ENCODE results near the gene GINS3. TPM values are rescaled to one million over a fixed set of nuclear protein-coding genes. Genes with fewer than 3 reads are reported as not detected.

The GINS3 gene
- total and polyA plus RNA-seq, 4 donors, result 0.76 to 5.9 (median 1.2) TPM

GRCh38 chr16:58365623-58366022, 26.6 kb upstream of the GINS3 start:
- DNase-seq (ENCODE audit: low spot score), result no peak
- no peak overlapping the region for H3K9ac ChIP-seq (ENCODE audit: low read depth in 1 of 2, low read length in 2 of 2)
- H3K36me3 ChIP-seq (ENCODE audit: control insufficient read depth in 4 of 4, insufficient read depth in 3 of 4, low read depth in 1 of 4, low read length in 3 of 4), result no peaks in the 10 kb centered on the region
- peaks cover 0 to 6% (median under 1%) of the 10 kb centered on the region in 4 donors for H3K9me3 ChIP-seq (ENCODE audit: control insufficient read depth in 4 of 4, low read length in 3 of 4)
- no peaks in the 10 kb centered on the region for H3K27me3 ChIP-seq (ENCODE audit: control insufficient read depth in 4 of 4, insufficient read depth in 4 of 4, low read length in 3 of 4)
- H3K4me1 ChIP-seq (ENCODE audit: control insufficient read depth in 4 of 4, insufficient read depth in 4 of 4, low read length in 3 of 4), result no peaks in the 10 kb centered on the region
- no peak overlapping the region for H3K4me3 ChIP-seq (ENCODE audit: low read depth in 1 of 3, low read length in 3 of 3)
- WGBS, result 60% methylated on average over 2 of the region's 2 CpGs
- TF ChIP-seq JUND (IDR thresholded peaks at IDR 0.05) (no peak), NR2F2 (IDR thresholded peaks at IDR 0.05) (no peak), EGR1 (IDR thresholded peaks at IDR 0.05; ENCODE audit: low read depth in 2 of 2) (no peak)
- H3K27ac ChIP-seq (ENCODE audit: low read depth in 1 of 2, low read length in 2 of 2), result no peak overlapping the region

DNA sequence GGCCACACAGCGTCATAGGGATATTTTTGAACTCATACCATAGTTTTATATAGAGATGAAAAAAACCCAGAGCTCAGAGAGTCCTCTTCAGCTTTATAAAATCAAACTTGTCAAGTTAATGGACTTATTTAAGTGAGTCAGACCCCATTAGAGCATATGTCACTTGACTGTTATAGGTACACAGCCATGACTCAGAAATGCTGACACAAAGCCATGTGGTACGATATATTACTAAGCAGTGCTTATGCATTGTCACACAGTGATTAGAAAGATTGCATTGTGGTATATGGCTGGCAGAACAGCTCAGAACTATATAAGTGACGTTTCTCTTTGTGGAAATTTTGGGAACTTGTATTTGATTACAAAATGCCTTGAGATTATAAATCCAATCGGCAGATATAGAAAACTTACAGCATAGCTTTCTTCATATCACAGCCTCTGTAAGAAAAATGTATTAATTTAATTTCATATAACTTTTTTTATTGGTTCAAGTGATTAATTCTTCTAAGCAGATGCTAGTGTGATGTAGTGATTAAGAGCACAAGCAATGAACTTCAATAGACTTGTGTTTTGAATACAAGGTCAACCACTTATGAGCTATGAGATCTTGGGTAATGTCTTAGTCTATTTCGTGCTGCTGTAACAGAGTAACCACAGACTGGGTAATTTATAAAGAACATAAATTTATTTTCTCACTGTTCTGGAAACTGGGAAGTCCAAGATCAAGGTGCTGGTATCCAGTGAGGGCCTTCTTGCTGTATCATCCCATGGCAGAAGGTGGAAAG, 25.8 kb upstream of the GINS3 start:
- 65% methylated on average over 5 of the region's 5 CpGs for WGBS
- H3K4me3 ChIP-seq (ENCODE audit: low read depth in 1 of 3, low read length in 3 of 3), result no peak overlapping the region
- H3K9ac ChIP-seq (ENCODE audit: low read depth in 1 of 2, low read length in 2 of 2), result no peak overlapping the region
- no peaks in the 10 kb centered on the region for H3K36me3 ChIP-seq (ENCODE audit: control insufficient read depth in 4 of 4, insufficient read depth in 3 of 4, low read depth in 1 of 4, low read length in 3 of 4)
- peaks cover 0 to under 1% (median 0%) of the 10 kb centered on the region in 4 donors for H3K9me3 ChIP-seq (ENCODE audit: control insufficient read depth in 4 of 4, low read length in 3 of 4)
- H3K27ac ChIP-seq (ENCODE audit: low read depth in 1 of 2, low read length in 2 of 2), result no peak overlapping the region
- no peak for DNase-seq (ENCODE audit: low spot score)
- no peaks in the 10 kb centered on the region for H3K4me1 ChIP-seq (ENCODE audit: control insufficient read depth in 4 of 4, insufficient read depth in 4 of 4, low read length in 3 of 4)
- H3K27me3 ChIP-seq (ENCODE audit: control insufficient read depth in 4 of 4, insufficient read depth in 4 of 4, low read length in 3 of 4), result no peaks in the 10 kb centered on the region
- TF ChIP-seq EGR1 (IDR thresholded peaks at IDR 0.05; ENCODE audit: low read depth in 2 of 2) (no peak), GABPA (IDR thresholded peaks at IDR 0.05 in 1 of 2, conservative IDR thresholded peaks at IDR 0.05 in 1 of 2) (no peak), JUND (IDR thresholded peaks at IDR 0.05) (no peak), HNF4G (IDR thresholded peaks at IDR 0.05) (no peak), RAD21 (IDR thresholded peaks at IDR 0.05) (no peak), ATF3 (IDR thresholded peaks at IDR 0.05) (no peak), TAF1 (conservative IDR thresholded peaks at IDR 0.05) (no peak), YY1 (IDR thresholded peaks at IDR 0.05) (no peak), FOXA2 (IDR thresholded peaks at IDR 0.05) (no peak)
- TF ChIP-seq, protein P1, sequence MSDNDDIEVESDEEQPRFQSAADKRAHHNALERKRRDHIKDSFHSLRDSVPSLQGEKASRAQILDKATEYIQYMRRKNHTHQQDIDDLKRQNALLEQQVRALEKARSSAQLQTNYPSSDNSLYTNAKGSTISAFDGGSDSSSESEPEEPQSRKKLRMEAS (IDR thresholded peaks at IDR 0.05), result no peak

- Histone ChIP-seq H3K4me1 (ENCODE audit: control insufficient read depth in 4 of 4, insufficient read depth in 4 of 4, low read length in 3 of 4) (no peaks in the 10 kb centered on the region), H3K27ac (ENCODE audit: low read depth in 1 of 2, low read length in 2 of 2) (no peak overlapping the region), H3K9me3 (ENCODE audit: control insufficient read depth in 4 of 4, low read length in 3 of 4) (peaks cover 0 to 3% (median 1%) of the 10 kb centered on the region in 4 donors), H3K36me3 (ENCODE audit: control insufficient read depth in 4 of 4, insufficient read depth in 3 of 4, low read depth in 1 of 4, low read length in 3 of 4) (no peaks in the 10 kb centered on the region), H3K9ac (ENCODE audit: low read depth in 1 of 2, low read length in 2 of 2) (no peak overlapping the region), H3K4me3 (ENCODE audit: low read depth in 1 of 3, low read length in 3 of 3) (no peak overlapping the region), H3K27me3 (ENCODE audit: control insufficient read depth in 4 of 4, insufficient read depth in 4 of 4, low read length in 3 of 4) (no peaks in the 10 kb centered on the region)
- 81% methylated on average over 2 of the region's 2 CpGs for WGBS
- TF ChIP-seq EGR1 (IDR thresholded peaks at IDR 0.05; ENCODE audit: low read depth in 2 of 2), result no peak
- no peak for TF ChIP-seq FOXA2 (IDR thresholded peaks at IDR 0.05)
- TF ChIP-seq SP1 (IDR thresholded peaks at IDR 0.05), result no peak
- no peak for TF ChIP-seq HNF4G (IDR thresholded peaks at IDR 0.05)
- no peak for TF ChIP-seq ATF3 (IDR thresholded peaks at IDR 0.05)
- TF ChIP-seq CTCF (IDR thresholded peaks at IDR 0.05; ENCODE audit: low read depth, low read length, missing input control), result no peak
- TF ChIP-seq GABPA (IDR thresholded peaks at IDR 0.05 in 1 of 2, conservative IDR thresholded peaks at IDR 0.05 in 1 of 2), result no peak
- TF ChIP-seq RAD21 (IDR thresholded peaks at IDR 0.05), result no peak
- TF ChIP-seq FOXA1 (IDR thresholded peaks at IDR 0.05), result no peak
- TF ChIP-seq TAF1 (conservative IDR thresholded peaks at IDR 0.05), result no peak
- no peak for TF ChIP-seq HNF4A (conservative IDR thresholded peaks at IDR 0.05)
- TF ChIP-seq, protein P1 (IDR thresholded peaks at IDR 0.05), result no peak
- TF ChIP-seq RXRA (IDR thresholded peaks at IDR 0.05), result no peak
- no peak for TF ChIP-seq YY1 (IDR thresholded peaks at IDR 0.05)
- no peak for TF ChIP-seq NR2F2 (IDR thresholded peaks at IDR 0.05)
- no peak for TF ChIP-seq JUND (IDR thresholded peaks at IDR 0.05)
- TF ChIP-seq REST (IDR thresholded peaks at IDR 0.05), result no peak
- TF ChIP-seq, protein P2, sequence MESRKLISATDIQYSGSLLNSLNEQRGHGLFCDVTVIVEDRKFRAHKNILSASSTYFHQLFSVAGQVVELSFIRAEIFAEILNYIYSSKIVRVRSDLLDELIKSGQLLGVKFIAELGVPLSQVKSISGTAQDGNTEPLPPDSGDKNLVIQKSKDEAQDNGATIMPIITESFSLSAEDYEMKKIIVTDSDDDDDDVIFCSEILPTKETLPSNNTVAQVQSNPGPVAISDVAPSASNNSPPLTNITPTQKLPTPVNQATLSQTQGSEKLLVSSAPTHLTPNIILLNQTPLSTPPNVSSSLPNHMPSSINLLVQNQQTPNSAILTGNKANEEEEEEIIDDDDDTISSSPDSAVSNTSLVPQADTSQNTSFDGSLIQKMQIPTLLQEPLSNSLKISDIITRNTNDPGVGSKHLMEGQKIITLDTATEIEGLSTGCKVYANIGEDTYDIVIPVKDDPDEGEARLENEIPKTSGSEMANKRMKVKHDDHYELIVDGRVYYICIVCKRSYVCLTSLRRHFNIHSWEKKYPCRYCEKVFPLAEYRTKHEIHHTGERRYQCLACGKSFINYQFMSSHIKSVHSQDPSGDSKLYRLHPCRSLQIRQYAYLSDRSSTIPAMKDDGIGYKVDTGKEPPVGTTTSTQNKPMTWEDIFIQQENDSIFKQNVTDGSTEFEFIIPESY (IDR thresholded peaks at IDR 0.05), result no peak
- no peak for DNase-seq (ENCODE audit: low spot score)
These were observed 25.0 kb upstream of the GINS3 start for GRCh38 chr16:58367252-58367651.
